Endothelial cell of umbilical vein (primary cell): ENCODE results near the gene SLC4A4. TPM values are rescaled to one million over a fixed set of nuclear protein-coding genes. Genes with fewer than 3 reads are reported as not detected.

Experiments used
- BruUV-seq: library from RNA; stranded (reverse); fragments of 400-500 nt; replicated peaks from 2 replicates; lab custom pipeline; 2021; lab: Mats Ljungman, UMichigan
- CTCF ChIA-PET: fragments of 300-600, 350-600 bp; sonication (Branson Sonifier 250); formaldehyde crosslinking; loops from one replicate; lab custom pipeline; 2021; ENCODE audit warnings: antibody characterized with exemption, inconsistent platforms; lab: Charles Lee
- POLR2A ChIA-PET: fragments of 300-600, 350-600 bp; sonication (Branson Sonifier 250); formaldehyde crosslinking; loops from one replicate; lab custom pipeline; 2021; ENCODE audit warnings: antibody characterized with exemption, inconsistent platforms; lab: Charles Lee
- DNase-seq: peaks from one replicate; pipeline ENCODE4 v3.0.0-alpha.2; 2011; ENCODE audit warnings: low read depth, low spot score
- FAIRE-seq: peaks from 2 replicates; lab custom pipeline; 2011; peaks lifted over from hg19 to GRCh38; lab: Jason Lieb, UNC
- H2AFZ ChIP-seq: 2 replicates; pipeline ENCODE4 v1.6.0; 2012; ENCODE audit warnings: low read depth, low read length, control low read depth, inconsistent platforms
- H3K27ac ChIP-seq: 2 replicates; pipeline ENCODE4 v1.5.1; 2011; ENCODE audit warnings: low read depth, mild to moderate bottlenecking, control low read depth, low read length, moderate library complexity; ENCODE audit not compliant: insufficient read depth
- H3K27me3 ChIP-seq, 2 experiments: 2 replicates each; pipeline versions ENCODE4 v1.6.0 to v1.6.1; 2011; ENCODE audit warnings: low read length in 2 of 2, mixed read lengths in 1 of 2; ENCODE audit not compliant: control insufficient read depth in 2 of 2, insufficient read depth in 2 of 2
- H3K36me3 ChIP-seq, 2 experiments: 2 replicates in 1 of 2; 3 replicates in 1 of 2; pipeline ENCODE4 v1.5.1; 2011; ENCODE audit warnings: low read length in 2 of 2, mild to moderate bottlenecking in 1 of 2, moderate library complexity in 1 of 2; ENCODE audit not compliant: control insufficient read depth in 2 of 2, insufficient read depth in 2 of 2; ENCODE audit errors: extremely low read depth in 1 of 2
- H3K4me1 ChIP-seq: 3 replicates; pipeline ENCODE4 v1.5.1; 2011; ENCODE audit warnings: mild to moderate bottlenecking, low read length; ENCODE audit not compliant: control insufficient read depth, insufficient read depth; ENCODE audit errors: extremely low read depth
- H3K4me2 ChIP-seq: 2 replicates; pipeline ENCODE4 v1.6.1; 2011; ENCODE audit warnings: low read length, control low read depth, mixed read lengths; ENCODE audit not compliant: insufficient read depth
- H3K4me3 ChIP-seq, 3 experiments: fragments of 200-600 bp in 1 of 3; sonication (generic), shearing (Covaris generic) in 1 of 3; replicated peaks in 1 of 3; 2 replicates each; pipeline ENCODE4 v1.5.1; 2011 to 2016; ENCODE audit warnings: control low read depth in 3 of 3, low read length in 3 of 3, mild to moderate bottlenecking in 2 of 3, inconsistent platforms in 1 of 3, low read depth in 1 of 3, moderate library complexity in 1 of 3; ENCODE audit not compliant: insufficient read depth in 1 of 3
- H3K79me2 ChIP-seq: 2 replicates; pipeline ENCODE4 v1.6.0; 2012; ENCODE audit warnings: low read length, inconsistent platforms; ENCODE audit not compliant: control insufficient read depth, insufficient read depth
- H3K9ac ChIP-seq: replicated peaks from 2 replicates; pipeline ENCODE3; 2011; ENCODE audit warnings: low read length, control low read depth; ENCODE audit not compliant: insufficient read depth; ENCODE audit errors: extremely low read depth
- H3K9me1 ChIP-seq: replicated peaks from 3 replicates; pipeline ENCODE4 v1.6.0; 2011; ENCODE audit warnings: mild to moderate bottlenecking, low read length; ENCODE audit not compliant: control insufficient read depth, insufficient read depth; ENCODE audit errors: extremely low read depth
- H3K9me3 ChIP-seq: replicated peaks from 2 replicates; pipeline ENCODE4 v1.5.1; 2012; ENCODE audit warnings: low read length, inconsistent platforms; ENCODE audit not compliant: control insufficient read depth, insufficient read depth
- H4K20me1 ChIP-seq: replicated peaks from 2 replicates; pipeline ENCODE3; 2011; ENCODE audit warnings: mild to moderate bottlenecking, low read length; ENCODE audit not compliant: control insufficient read depth, insufficient read depth; ENCODE audit errors: extremely low read depth
- EZH2 ChIP-seq: IDR thresholded peaks from 2 replicates; pipeline ENCODE4 v1.6.1; 2012; ENCODE audit warnings: borderline replicate concordance, low read depth, mild to moderate bottlenecking, moderate library complexity, low read length, inconsistent platforms; ENCODE audit not compliant: severe bottlenecking
- FOS ChIP-seq: IDR thresholded peaks from 2 replicates; pipeline ENCODE4 v1.6.1; 2011; ENCODE audit warnings: mild to moderate bottlenecking, low read length, moderate library complexity, borderline replicate concordance; ENCODE audit not compliant: insufficient read depth
- GATA2 ChIP-seq: IDR thresholded peaks from 2 replicates; pipeline ENCODE4 v1.7.0; 2011; ENCODE audit warnings: low read depth, mild to moderate bottlenecking, moderate library complexity, mixed read lengths, low read length; ENCODE audit not compliant: insufficient read length, insufficient read depth
- JUN ChIP-seq: IDR thresholded peaks from 2 replicates; pipeline ENCODE4 v1.6.1; 2011; ENCODE audit warnings: borderline replicate concordance, low read depth; ENCODE audit not compliant: insufficient read length, insufficient read depth
- MYC ChIP-seq: IDR thresholded peaks from one replicate; pipeline ENCODE4 v1.6.1; 2011; ENCODE audit warnings: mild to moderate bottlenecking, low read depth, low read length
- POLR2A ChIP-seq: IDR thresholded peaks from 2 replicates; pipeline ENCODE4 v1.6.1; 2012; ENCODE audit warnings: low read depth, mild to moderate bottlenecking, control low read depth, low read length
- POLR2AphosphoS5 ChIP-seq: IDR thresholded peaks from 2 replicates; pipeline ENCODE4 v1.6.1; 2012; ENCODE audit warnings: low read depth, mild to moderate bottlenecking, control low read depth, low read length, moderate library complexity; ENCODE audit not compliant: insufficient read depth
- dilution Hi-C: fragments of 300-500 bp; cut with MboI; formaldehyde crosslinking; loops from one replicate; pipeline ENCODE4 v1.15.0; 2019; ENCODE audit warnings: low sequenced_read_pairs; ENCODE audit not compliant: extremely low pct_ligation_motif_present
- intact Hi-C: fragments of 100-400 bp; cut with micrococcal nuclease; formaldehyde crosslinking; loops from one replicate; pipeline ENCODE4 v1.10.0; 2022
- polyA plus RNA-seq, 4 experiments: library from polyadenylated mRNA; depleted of rRNA in 3 of 4; stranded (reverse) in 3 of 4; unstranded in 1 of 4; fragments of >200 nt; gene quantifications; 2 replicates each; pipeline versions ENCODE4 v1.2.1 to v1.2.3, GENCODE V29; 2011 to 2012; ENCODE audit warnings: missing spikeins in 1 of 4
- total RNA-seq: library from RNA; stranded (reverse); gene quantifications from 2 replicates; pipeline ENCODE4 v1.2.3, GENCODE V29; 2021
- TF ChIP-seq, protein P1 (sequence below), 2 donors: IDR thresholded peaks; 1 replicate in 1 of 2; 2 replicates in 1 of 2; pipeline ENCODE4 v1.5.1; 2011; ENCODE audit warnings: low read length in 2 of 2, mild to moderate bottlenecking in 2 of 2, moderate library complexity in 2 of 2, control low read depth in 1 of 2, inconsistent platforms in 1 of 2, low read depth in 1 of 2; ENCODE audit not compliant: insufficient read depth in 1 of 2; ENCODE audit errors: extremely low read depth in 1 of 2
- TF ChIP-seq, protein P2 (sequence below): IDR thresholded peaks from 2 replicates; pipeline ENCODE4 v1.6.1; 2011; ENCODE audit not compliant: insufficient read depth, insufficient read length

Gene SLC4A4
- total and polyA plus RNA-seq, 2 donors (not counting 3 experiments of a cell fraction or from before 2014, with no cell fraction given): not detected

DNA sequence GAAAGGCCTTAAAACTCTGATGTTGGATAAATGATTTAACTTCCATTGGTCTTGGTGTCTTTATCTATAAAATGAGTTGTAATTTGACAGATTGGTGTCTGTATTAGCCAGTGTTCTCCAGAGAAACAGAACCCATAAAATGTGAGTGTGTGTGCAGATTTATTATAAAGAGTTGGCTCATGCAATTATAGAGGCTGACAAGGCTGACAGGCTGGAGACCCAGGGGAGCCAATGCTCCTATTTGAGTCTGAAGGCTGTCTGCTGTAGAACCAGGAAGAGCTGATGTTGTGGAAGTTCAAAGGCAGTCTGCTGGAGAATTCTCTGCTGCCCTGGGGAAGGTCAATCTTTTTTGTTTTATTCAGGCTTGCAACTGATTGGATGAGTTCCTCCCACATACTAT is 131.7 kb downstream of the SLC4A4 start:
- no peaks in the 10 kb centered on the region for H3K9me1 ChIP-seq
- TF ChIP-seq JUN (no peak), EZH2 (no peak), POLR2A (no peak)
- TF ChIP-seq, protein P1, sequence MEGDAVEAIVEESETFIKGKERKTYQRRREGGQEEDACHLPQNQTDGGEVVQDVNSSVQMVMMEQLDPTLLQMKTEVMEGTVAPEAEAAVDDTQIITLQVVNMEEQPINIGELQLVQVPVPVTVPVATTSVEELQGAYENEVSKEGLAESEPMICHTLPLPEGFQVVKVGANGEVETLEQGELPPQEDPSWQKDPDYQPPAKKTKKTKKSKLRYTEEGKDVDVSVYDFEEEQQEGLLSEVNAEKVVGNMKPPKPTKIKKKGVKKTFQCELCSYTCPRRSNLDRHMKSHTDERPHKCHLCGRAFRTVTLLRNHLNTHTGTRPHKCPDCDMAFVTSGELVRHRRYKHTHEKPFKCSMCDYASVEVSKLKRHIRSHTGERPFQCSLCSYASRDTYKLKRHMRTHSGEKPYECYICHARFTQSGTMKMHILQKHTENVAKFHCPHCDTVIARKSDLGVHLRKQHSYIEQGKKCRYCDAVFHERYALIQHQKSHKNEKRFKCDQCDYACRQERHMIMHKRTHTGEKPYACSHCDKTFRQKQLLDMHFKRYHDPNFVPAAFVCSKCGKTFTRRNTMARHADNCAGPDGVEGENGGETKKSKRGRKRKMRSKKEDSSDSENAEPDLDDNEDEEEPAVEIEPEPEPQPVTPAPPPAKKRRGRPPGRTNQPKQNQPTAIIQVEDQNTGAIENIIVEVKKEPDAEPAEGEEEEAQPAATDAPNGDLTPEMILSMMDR (IDR thresholded peaks at IDR 0.05; ENCODE audit: extremely low read depth in 1 of 2, insufficient read depth in 1 of 2, low read depth in 1 of 2, low read length in 2 of 2): no peak
- TF ChIP-seq, protein P2, sequence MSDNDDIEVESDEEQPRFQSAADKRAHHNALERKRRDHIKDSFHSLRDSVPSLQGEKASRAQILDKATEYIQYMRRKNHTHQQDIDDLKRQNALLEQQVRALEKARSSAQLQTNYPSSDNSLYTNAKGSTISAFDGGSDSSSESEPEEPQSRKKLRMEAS: no peak

DNA sequence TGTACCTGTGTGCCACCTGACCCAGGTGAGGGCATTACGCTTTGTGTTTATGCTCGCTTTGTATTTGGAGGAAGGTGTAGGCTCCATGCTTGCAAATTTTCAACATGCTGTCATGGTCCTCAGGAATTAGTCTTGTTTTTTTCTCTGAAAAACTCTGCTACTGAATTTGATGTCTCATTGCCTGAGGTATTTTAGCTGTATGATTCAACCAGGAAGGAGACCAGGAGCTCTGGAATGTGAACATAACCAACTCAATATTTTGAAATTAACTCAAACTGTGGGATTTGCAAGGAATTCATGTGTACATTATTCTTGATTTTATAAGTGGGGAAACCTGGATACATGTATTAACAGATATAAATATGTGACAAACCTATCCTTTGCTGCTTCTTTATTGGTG is 134.1 kb downstream of the SLC4A4 start:
- Histone ChIP-seq H3K4me3 (no peak overlapping the region), H3K36me3 (no peaks in the 10 kb centered on the region), H3K27me3 (no peaks in the 10 kb centered on the region), H2AFZ (no peak overlapping the region), H4K20me1 (no peaks in the 10 kb centered on the region), H3K27ac (no peak overlapping the region), H3K9me3 (no peaks in the 10 kb centered on the region), H3K9ac (no peak overlapping the region), H3K9me1 (no peaks in the 10 kb centered on the region), H3K79me2 (no peaks in the 10 kb centered on the region), H3K4me2 (no peak overlapping the region), H3K4me1 (no peaks in the 10 kb centered on the region)
- no peak for DNase-seq
- ChIA-PET CTCF (no interaction called here), POLR2A (no interaction called here)
- intact Hi-C loops (no loop called here), dilution Hi-C loops (no loop called here)
- no peak for TF ChIP-seq JUN
- TF ChIP-seq, protein P2: no peak
- TF ChIP-seq EZH2: no peak
- TF ChIP-seq POLR2A: no peak
- TF ChIP-seq MYC: no peak
- TF ChIP-seq, protein P1 (IDR thresholded peaks at IDR 0.05; ENCODE audit: extremely low read depth in 1 of 2, insufficient read depth in 1 of 2, low read depth in 1 of 2, low read length in 2 of 2): no peak
- no peak for TF ChIP-seq GATA2
- TF ChIP-seq POLR2AphosphoS5: no peak
- no peak for TF ChIP-seq FOS
- FAIRE-seq: no peak
- BruUV-seq: no TSS peak

More for the DNA sequence above, 131.7 kb downstream of the SLC4A4 start:
- Histone ChIP-seq H3K79me2 (no peaks in the 10 kb centered on the region), H2AFZ (no peak overlapping the region), H3K4me1 (no peaks in the 10 kb centered on the region), H3K27ac (no peak overlapping the region), H4K20me1 (no peaks in the 10 kb centered on the region), H3K27me3 (no peaks in the 10 kb centered on the region), H3K9me3 (no peaks in the 10 kb centered on the region), H3K4me3 (no peak overlapping the region), H3K36me3 (no peaks in the 10 kb centered on the region), H3K9ac (no peak overlapping the region), H3K4me2 (no peak overlapping the region)
- CTCF ChIA-PET: no interaction called here
- no peak for FAIRE-seq
- POLR2A ChIA-PET: no interaction called here
- no peak for DNase-seq
- BruUV-seq: no TSS peak
- intact Hi-C loops: no loop called here
- dilution Hi-C loops: no loop called here
